Central memory CD8-positive, alpha-beta T cell (primary cell): ENCODE results near the gene PRPF38B.

Experiments used
- ATAC-seq: fragments of 150-1000 bp; cut with Tn5 transposase; replicated peaks from 2 replicates; pipeline ENCODE4 v1.10.0; 2022; ENCODE audit warnings: mild to moderate bottlenecking, moderate FRiP score, moderate number of reproducible peaks; ENCODE audit not compliant: poor library complexity, severe bottlenecking; ENCODE audit errors: extremely low read depth
- DNase-seq, 2 donors: peaks; one replicate each; pipeline ENCODE4 v3.0.0; 2021; ENCODE audit warnings: low spot score in 2 of 2
- H3K27ac Mint-ChIP-seq: one replicate; pipeline ENCODE4 v1.8.0; 2022; ENCODE audit warnings: low read depth, mild to moderate bottlenecking, moderate library complexity, mixed read lengths
- H3K27me3 Mint-ChIP-seq: one replicate; pipeline ENCODE4 v1.8.0; 2022; ENCODE audit warnings: mixed read lengths
- H3K36me3 Mint-ChIP-seq: one replicate; pipeline ENCODE4 v1.8.0; 2022; ENCODE audit warnings: mild to moderate bottlenecking, moderate library complexity, mixed read lengths; ENCODE audit not compliant: insufficient read depth
- H3K4me1 Mint-ChIP-seq: one replicate; pipeline ENCODE4 v1.8.0; 2022; ENCODE audit warnings: mixed read lengths
- H3K4me3 Mint-ChIP-seq: one replicate; pipeline ENCODE4 v1.8.0; 2022; ENCODE audit warnings: mild to moderate bottlenecking, moderate library complexity, mixed read lengths
- H3K9me3 Mint-ChIP-seq: one replicate; pipeline ENCODE4 v1.8.0; 2022; ENCODE audit warnings: mixed read lengths

Gene PRPF38B, protein sequence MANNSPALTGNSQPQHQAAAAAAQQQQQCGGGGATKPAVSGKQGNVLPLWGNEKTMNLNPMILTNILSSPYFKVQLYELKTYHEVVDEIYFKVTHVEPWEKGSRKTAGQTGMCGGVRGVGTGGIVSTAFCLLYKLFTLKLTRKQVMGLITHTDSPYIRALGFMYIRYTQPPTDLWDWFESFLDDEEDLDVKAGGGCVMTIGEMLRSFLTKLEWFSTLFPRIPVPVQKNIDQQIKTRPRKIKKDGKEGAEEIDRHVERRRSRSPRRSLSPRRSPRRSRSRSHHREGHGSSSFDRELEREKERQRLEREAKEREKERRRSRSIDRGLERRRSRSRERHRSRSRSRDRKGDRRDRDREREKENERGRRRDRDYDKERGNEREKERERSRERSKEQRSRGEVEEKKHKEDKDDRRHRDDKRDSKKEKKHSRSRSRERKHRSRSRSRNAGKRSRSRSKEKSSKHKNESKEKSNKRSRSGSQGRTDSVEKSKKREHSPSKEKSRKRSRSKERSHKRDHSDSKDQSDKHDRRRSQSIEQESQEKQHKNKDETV

DNA sequence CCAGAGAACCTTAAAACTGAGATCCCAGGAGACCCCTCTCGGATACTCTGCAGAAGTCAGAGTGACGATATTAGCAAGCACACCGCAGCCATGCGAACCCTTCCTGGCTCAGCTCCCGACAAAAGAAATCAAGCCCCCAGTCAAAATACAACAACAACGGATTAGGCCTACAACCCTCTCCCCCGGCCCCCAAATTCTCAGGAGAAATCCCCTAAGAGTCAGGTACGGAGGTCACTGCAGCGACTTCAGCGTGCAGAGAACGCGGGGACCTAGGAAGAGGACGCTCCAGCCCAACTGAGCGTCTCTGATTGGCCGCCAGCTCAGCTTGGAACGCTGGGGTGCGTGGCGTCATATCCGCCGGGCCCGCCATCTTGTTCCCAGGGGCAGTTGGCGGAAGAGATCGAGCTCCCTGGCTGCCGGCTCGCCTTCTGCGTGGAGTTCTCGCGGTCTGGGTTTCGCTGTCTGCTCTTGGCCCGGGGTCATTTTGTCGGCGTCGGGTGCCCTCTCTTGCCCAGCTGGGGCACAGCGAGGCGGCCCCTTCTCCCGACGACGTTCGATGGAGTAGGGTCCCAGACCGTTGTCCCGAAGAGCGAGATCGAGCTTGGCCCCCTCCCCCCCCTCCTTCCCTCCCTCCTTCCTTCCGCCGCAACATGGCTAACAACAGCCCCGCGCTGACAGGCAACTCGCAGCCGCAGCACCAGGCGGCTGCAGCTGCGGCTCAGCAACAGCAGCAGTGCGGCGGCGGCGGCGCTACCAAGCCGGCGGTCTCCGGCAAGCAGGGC is at the start of gene PRPF38B:
Gene PRPF38B, plus strand, starts transcription at position 369 of the 782 bp plus-strand sequence. Its CDS starts 282 bp downstream, at position 651.
- Mint-ChIP-seq H3K36me3 (peaks cover 45% of the 10 kb centered on the region), H3K27me3 (no peaks in the 10 kb centered on the region), H3K4me3 (peak within 1 kb of the TSS; percentile 85), H3K27ac (peak within 1 kb of the TSS; percentile 97), H3K4me1 (peaks cover 42% of the 10 kb centered on the region), H3K9me3 (no peaks in the 10 kb centered on the region)
- ATAC-seq (peak; percentile 83), DNase-seq (peak; percentile 84 to 89)

GRCh38 chr1:108643492-108644335 is 48.4 kb upstream of the PRPF38B start:
- no peaks in the 10 kb centered on the region for H3K27me3 Mint-ChIP-seq
- peak overlapping the region; percentile 96 for H3K27ac Mint-ChIP-seq
- H3K4me3 Mint-ChIP-seq, result peak overlapping the region; percentile 5
- H3K4me1 Mint-ChIP-seq, result peaks cover 69% of the 10 kb centered on the region
- no peaks in the 10 kb centered on the region for H3K9me3 Mint-ChIP-seq
- peaks cover 26% of the 10 kb centered on the region for H3K36me3 Mint-ChIP-seq
- peak in 1 of 2 donors; percentile 40 for DNase-seq
- no peak for ATAC-seq

- no peaks in the 10 kb centered on the region for H3K27me3 Mint-ChIP-seq
- peaks cover 64% of the 10 kb centered on the region for H3K4me1 Mint-ChIP-seq
- H3K27ac Mint-ChIP-seq, result peak overlapping the region; percentile 96
- ATAC-seq (peak; percentile 69), DNase-seq (peak in 1 of 2 donors; percentile 65)
- H3K4me3 Mint-ChIP-seq, result peak overlapping the region; percentile 80
- H3K9me3 Mint-ChIP-seq, result no peaks in the 10 kb centered on the region
- peaks cover 32% of the 10 kb centered on the region for H3K36me3 Mint-ChIP-seq
Measured at GRCh38 chr1:108644984-108645383, 47.1 kb upstream of the PRPF38B start.

- peaks cover 57% of the 10 kb centered on the region for H3K4me1 Mint-ChIP-seq
- H3K36me3 Mint-ChIP-seq, result peaks cover 32% of the 10 kb centered on the region
- ATAC-seq, result peak; percentile 29
- H3K27ac Mint-ChIP-seq, result peak overlapping the region; percentile 96
- H3K27me3 Mint-ChIP-seq, result no peaks in the 10 kb centered on the region
- H3K4me3 Mint-ChIP-seq, result peak overlapping the region; percentile 80
- DNase-seq, result peak in 1 of 2 donors; percentile 36
- H3K9me3 Mint-ChIP-seq, result no peaks in the 10 kb centered on the region
Measured at GRCh38 chr1:108645564-108646184, 46.4 kb upstream of the PRPF38B start.

DNA sequence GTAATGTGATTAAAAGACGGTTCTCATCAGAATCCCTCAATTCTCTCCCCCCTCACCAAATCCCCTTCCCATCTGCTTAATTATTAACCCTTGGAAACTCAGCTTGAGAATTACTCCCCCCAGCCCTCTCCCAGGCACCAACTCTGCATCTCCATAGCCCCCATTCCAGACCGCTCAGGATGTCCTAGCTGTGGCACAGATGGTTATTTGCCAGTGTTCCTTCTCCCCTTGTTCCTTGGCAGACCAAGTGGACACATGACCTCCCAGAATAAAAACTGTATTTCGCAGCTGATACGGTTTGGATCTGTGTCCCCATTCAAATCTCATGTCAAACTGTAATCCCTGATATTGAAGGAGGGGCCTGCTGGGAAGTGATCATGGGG is 45.9 kb upstream of the PRPF38B start:
- Mint-ChIP-seq H3K27ac (peak overlapping the region; percentile 96), H3K9me3 (no peaks in the 10 kb centered on the region), H3K4me1 (peaks cover 58% of the 10 kb centered on the region), H3K36me3 (peaks cover 32% of the 10 kb centered on the region), H3K27me3 (no peaks in the 10 kb centered on the region), H3K4me3 (peak overlapping the region; percentile 80)
- DNase-seq, result no peak
- ATAC-seq, result no peak

DNA sequence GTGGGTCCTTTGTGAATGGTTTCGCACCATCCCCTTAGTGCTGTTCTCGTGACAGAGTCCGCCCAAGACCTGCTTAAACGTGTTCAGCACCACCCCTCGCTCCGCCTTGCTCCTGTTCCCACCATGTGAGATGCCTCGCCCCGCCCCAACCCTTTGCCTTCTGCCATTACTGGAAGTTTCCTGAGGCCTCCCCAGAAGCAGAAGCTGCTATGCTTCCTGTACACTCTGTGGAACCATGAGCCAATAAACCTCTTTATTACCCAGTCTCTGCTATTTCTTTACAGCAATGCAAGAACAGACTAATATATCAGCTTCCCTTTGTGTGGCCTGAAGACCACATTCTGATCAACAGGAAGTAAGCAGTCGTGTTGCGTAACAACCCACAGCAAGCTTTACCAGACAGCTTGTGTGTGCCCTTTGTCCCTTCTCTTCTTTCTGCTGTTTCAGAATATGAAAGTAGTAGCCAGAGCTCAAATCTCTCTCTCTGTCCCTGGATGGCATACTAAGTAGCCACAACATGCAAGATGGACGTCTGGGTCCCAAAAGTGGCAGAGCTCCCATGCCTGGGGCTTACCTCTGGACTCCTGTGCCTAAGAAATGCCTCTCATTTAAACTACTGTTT is 45.4 kb upstream of the PRPF38B start:
- Mint-ChIP-seq H3K4me1 (peaks cover 63% of the 10 kb centered on the region), H3K27me3 (no peaks in the 10 kb centered on the region), H3K36me3 (peaks cover 32% of the 10 kb centered on the region), H3K27ac (peak overlapping the region; percentile 96), H3K4me3 (peak overlapping the region; percentile 80), H3K9me3 (no peaks in the 10 kb centered on the region)
- ATAC-seq (peak; percentile 76), DNase-seq (peak; percentile 64 to 84)

DNA sequence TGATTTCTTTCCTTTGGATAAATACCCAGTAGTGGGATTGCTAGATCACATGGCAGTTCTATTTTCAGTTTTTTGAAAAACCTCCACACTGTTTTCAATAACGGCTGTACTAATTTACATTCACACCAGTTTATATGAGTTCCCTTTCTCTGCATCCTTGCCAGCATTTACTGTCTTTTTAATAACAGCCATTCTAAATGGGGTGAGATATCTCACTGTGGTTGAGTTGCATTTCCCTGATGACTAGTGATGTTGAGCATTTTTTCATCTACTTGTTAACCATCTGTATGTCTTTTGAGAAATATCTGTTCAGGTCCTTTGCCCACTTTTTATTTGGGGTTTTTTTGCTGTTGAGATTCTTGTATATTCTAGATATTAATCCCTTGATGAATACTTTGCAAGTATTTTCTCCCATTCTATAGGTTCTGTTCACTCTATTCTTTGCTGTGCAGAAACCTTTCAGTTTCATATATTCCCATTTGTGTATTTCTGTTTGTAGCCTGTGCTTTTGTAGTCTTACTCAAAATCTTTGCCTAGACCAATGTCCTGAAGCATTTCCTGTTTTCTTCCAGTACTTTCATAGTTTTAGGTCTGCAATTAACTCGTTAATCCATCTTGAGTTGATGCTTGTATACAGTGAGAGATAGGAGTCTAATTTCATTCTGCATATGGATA is 38.5 kb upstream of the PRPF38B start:
- Mint-ChIP-seq H3K27ac (peak overlapping the region; percentile 86), H3K9me3 (no peaks in the 10 kb centered on the region), H3K27me3 (no peaks in the 10 kb centered on the region), H3K36me3 (peaks cover 24% of the 10 kb centered on the region), H3K4me1 (peaks cover 49% of the 10 kb centered on the region), H3K4me3 (peak overlapping the region; percentile 39)
- DNase-seq, result no peak
- ATAC-seq, result peak; percentile 97

DNA sequence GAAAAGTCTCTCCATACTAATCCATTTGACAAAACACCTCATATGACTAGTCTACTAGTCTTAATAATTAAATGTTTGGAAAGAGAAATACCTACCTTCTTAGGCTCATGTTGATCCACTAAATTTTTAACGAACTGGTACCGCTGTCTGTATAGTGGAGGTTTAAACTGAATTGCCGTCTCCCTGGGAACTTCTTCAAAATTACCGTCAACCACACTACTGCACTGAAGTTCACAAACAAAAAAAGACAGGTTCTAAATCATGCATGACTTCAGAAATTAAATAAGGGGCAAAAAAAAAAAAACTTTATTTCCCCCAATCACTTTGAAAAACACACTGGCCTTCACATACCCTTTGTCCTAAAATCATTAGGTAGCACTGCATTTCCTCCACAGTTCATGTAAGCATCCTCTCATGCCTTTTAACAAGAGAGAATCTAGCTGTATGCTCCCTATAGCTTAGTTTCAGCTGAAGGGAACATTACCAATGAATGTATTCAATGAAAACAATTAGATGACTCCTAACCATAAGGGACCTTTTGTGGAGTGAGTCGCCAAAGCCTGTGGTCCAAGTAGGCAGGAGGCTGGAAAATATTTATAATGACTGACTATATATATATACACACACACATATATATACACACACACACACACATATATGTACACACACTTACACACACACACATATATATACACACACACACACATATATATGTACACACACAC is 34.6 kb upstream of the PRPF38B start:
- ATAC-seq, result no peak
- peaks cover 27% of the 10 kb centered on the region for H3K36me3 Mint-ChIP-seq
- no peak for DNase-seq
- H3K9me3 Mint-ChIP-seq, result no peaks in the 10 kb centered on the region
- no peak overlapping the region for H3K4me3 Mint-ChIP-seq
- H3K27me3 Mint-ChIP-seq, result no peaks in the 10 kb centered on the region
- H3K27ac Mint-ChIP-seq, result peak overlapping the region; percentile 56
- H3K4me1 Mint-ChIP-seq, result peaks cover 54% of the 10 kb centered on the region

GRCh38 chr1:108661030-108661609 is 31.0 kb upstream of the PRPF38B start, which contains the start of gene HENMT1:
TSS of gene HENMT1 (minus strand) at chr1:108661093. CDS start at chr1:108659884, 1,209 bp downstream.
- H3K4me3 Mint-ChIP-seq, result peak within 1 kb of the TSS; percentile 78
- peaks cover 42% of the 10 kb centered on the region for H3K4me1 Mint-ChIP-seq
- peaks cover 20% of the 10 kb centered on the region for H3K36me3 Mint-ChIP-seq
- peak; percentile 84 for ATAC-seq
- no peaks in the 10 kb centered on the region for H3K9me3 Mint-ChIP-seq
- DNase-seq, result peak; percentile 72 to 82
- H3K27me3 Mint-ChIP-seq, result no peaks in the 10 kb centered on the region
- H3K27ac Mint-ChIP-seq, result peak within 1 kb of the TSS; percentile 93

DNA sequence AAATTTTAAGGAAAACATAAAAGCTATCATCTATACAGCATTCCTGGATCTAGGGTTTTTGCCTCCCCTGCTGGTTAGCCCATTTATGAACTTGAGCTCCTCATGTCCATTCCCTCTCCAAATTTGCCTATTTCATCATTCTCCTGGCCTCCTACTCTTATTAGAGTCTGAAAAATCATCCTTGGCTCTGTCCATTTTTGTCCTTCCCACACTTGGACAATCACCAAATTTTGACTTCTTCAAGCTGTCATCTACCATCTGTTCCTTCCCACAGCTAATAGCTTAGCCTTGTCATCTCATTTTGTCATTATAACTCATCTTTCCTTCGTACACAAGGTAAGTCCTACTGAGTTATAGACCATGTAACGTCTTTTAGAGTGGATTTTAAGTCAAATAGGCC is 29.0 kb upstream of the PRPF38B start:
- peak overlapping the region; percentile 93 for H3K27ac Mint-ChIP-seq
- peaks cover 15% of the 10 kb centered on the region for H3K36me3 Mint-ChIP-seq
- H3K27me3 Mint-ChIP-seq, result no peaks in the 10 kb centered on the region
- no peak overlapping the region for H3K4me3 Mint-ChIP-seq
- ATAC-seq (no peak), DNase-seq (no peak)
- no peaks in the 10 kb centered on the region for H3K9me3 Mint-ChIP-seq
- peaks cover 26% of the 10 kb centered on the region for H3K4me1 Mint-ChIP-seq
